Fibroblast of lung (primary cell): ENCODE results near the gene ATF6B.

ENCODE experiments used
- CTCF ChIP-seq, 2 donors: IDR thresholded peaks in 1 of 2; conservative IDR thresholded peaks in 1 of 2; 1 replicate in 1 of 2; 2 replicates in 1 of 2; pipeline ENCODE4 v1.5.1; 2011 to 2012; ENCODE audit warnings: low read length in 2 of 2, control low read depth in 1 of 2, inconsistent platforms in 1 of 2, low read depth in 1 of 2, mild to moderate bottlenecking in 1 of 2
- EZH2 ChIP-seq: IDR thresholded peaks from 2 replicates; pipeline ENCODE4 v1.5.1; 2012; ENCODE audit warnings: low read length, control low read depth, mild to moderate bottlenecking; ENCODE audit errors: missing control alignments

- TF ChIP-seq CTCF (conservative IDR thresholded peaks at IDR 0.05 in 1 of 2, IDR thresholded peaks at IDR 0.05 in 1 of 2; ENCODE audit: low read depth in 1 of 2, low read length in 2 of 2) (no peak), EZH2 (no peak)
Observed at GRCh38 chr6:32163559-32164258, 35.7 kb upstream of the ATF6B start.
